ENCODE measurements around the gene DNAJA3. TPM values are rescaled to one million over a fixed set of nuclear protein-coding genes. Genes with fewer than 3 reads are reported as not detected.

DNAJA3 gene
- total and polyA plus RNA-seq, 2 experiments from 2014 or later, result 47.2 to 51.0 TPM

DNA sequence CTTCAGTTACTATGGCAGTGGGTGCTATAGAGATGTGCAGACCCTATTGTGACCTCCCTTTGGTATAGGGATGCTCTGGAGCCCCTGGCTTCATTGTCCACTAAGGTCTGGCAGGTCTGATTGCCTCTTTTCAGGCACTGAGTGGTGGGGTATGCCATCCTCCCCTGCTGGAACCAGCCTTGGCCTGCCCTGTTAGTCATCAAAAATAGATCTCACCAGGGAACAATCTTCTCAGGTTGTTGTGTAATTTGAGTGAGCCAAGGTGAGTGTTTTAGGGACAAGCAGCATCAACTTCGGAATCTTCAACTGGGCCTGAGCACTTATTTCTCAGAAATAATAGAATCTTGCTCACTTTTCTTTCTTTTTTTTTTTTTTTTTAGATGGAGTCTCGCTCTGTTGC, 70.1 kb downstream of the DNAJA3 start:
- Histone ChIP-seq H3K36me3 (ENCODE audit: low read depth) (no peaks in the 10 kb centered on the region), H3F3A (ENCODE audit: insufficient read depth) (peaks cover 45% of the 10 kb centered on the region), H3K4me3 (no peak overlapping the region), H3K9ac (no peak overlapping the region), H3K9me3 (ENCODE audit: low read depth) (no peaks in the 10 kb centered on the region), H3K9me2 (ENCODE audit: insufficient read depth) (no peaks in the 10 kb centered on the region), H4K20me1 (ENCODE audit: insufficient read depth) (no peaks in the 10 kb centered on the region), H3K4me2 (ENCODE audit: unreplicated experiment) (peak overlapping the region; percentile 40), H2AFZ (no peak overlapping the region), H3K27ac (peak overlapping the region; percentile 63), H3K79me2 (ENCODE audit: insufficient read depth) (peaks cover 77% of the 10 kb centered on the region), H3K27me3 (replicated peaks; ENCODE audit: insufficient read depth) (no peaks in the 10 kb centered on the region), H3K4me1 (ENCODE audit: insufficient read depth) (peaks cover 42% of the 10 kb centered on the region)
- TF ChIP-seq EZH2phosphoT487 (IDR thresholded peaks at IDR 0.05; ENCODE audit: insufficient read depth, low read depth) (no peak), EZH2 (IDR thresholded peaks at IDR 0.05; ENCODE audit: insufficient read depth, poor library complexity, severe bottlenecking) (no peak)
- WGBS, 2 experiments (ENCODE audit: low coverage in 1 of 2, low lambda C conversion rate in 2 of 2, missing lambda C conversion rate in 2 of 2), result 96 to 97% methylated on average over 2 of the region's 2 CpGs
- DNase-seq, result no peak
- in situ Hi-C loops (cut with MboI), result no loop called here

GRCh38 chr16:4496305-4496704, 70.6 kb downstream of the DNAJA3 start:
- peak overlapping the region; percentile 63 for H3K27ac ChIP-seq
- WGBS, 2 experiments (ENCODE audit: low coverage in 1 of 2, low lambda C conversion rate in 2 of 2, missing lambda C conversion rate in 2 of 2), result 29 to 41% methylated on average over 4 of the region's 4 CpGs

DNA sequence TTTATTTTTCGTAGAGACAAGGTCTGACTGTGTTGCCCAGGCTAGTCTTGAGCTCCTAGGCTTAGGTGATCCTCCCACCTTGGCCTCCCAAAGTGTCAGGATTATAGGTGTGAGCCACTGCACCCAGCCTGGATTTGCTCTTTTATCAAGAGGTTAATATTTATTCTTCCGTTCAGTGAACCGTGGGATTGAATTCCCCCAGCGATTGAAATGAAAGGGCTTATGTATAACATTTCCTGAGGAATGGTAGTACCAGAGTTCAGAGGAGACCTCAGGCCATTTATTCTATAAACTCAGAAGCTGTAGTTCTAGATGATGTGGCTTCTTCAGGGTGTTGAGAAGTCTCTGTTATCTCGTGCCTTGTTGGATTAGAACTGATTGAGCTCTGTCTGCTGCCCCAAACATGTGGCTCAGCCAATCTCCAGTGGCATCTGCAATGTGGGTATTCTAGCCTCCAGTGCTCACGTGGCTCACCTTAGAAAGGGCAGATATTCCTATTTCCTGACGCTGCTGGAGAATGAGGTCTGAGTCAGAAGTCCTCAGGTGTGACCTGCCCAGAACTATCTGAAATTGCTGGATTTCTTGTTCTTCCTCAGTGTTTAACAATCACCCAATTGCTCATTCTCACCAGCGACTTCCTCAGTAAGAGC, 73.0 kb downstream of the DNAJA3 start:
- Histone ChIP-seq H3K27ac (no peak overlapping the region), H2AFZ (no peak overlapping the region), H3K27me3 (replicated peaks; ENCODE audit: insufficient read depth) (no peaks in the 10 kb centered on the region), H3K4me2 (ENCODE audit: unreplicated experiment) (no peak overlapping the region), H3F3A (ENCODE audit: insufficient read depth) (peaks cover 57% of the 10 kb centered on the region), H3K4me1 (ENCODE audit: insufficient read depth) (peaks cover 53% of the 10 kb centered on the region), H3K9me3 (ENCODE audit: low read depth) (no peaks in the 10 kb centered on the region), H3K79me2 (ENCODE audit: insufficient read depth) (peaks cover 71% of the 10 kb centered on the region), H3K4me3 (no peak overlapping the region), H3K9me2 (ENCODE audit: insufficient read depth) (no peaks in the 10 kb centered on the region), H3K9ac (no peak overlapping the region), H3K36me3 (ENCODE audit: low read depth) (no peaks in the 10 kb centered on the region), H4K20me1 (ENCODE audit: insufficient read depth) (no peaks in the 10 kb centered on the region)
- 94 to 98% methylated on average over 8 of the region's 8 CpGs for WGBS, 2 experiments (ENCODE audit: low coverage in 1 of 2, low lambda C conversion rate in 2 of 2, missing lambda C conversion rate in 2 of 2)
- in situ Hi-C loops (cut with MboI), result no loop called here
- TF ChIP-seq EZH2phosphoT487 (IDR thresholded peaks at IDR 0.05; ENCODE audit: insufficient read depth, low read depth), result no peak
- no peak for TF ChIP-seq EZH2 (IDR thresholded peaks at IDR 0.05; ENCODE audit: insufficient read depth, poor library complexity, severe bottlenecking)
- no peak for DNase-seq

More at GRCh38 chr16:4496305-4496704, 70.6 kb downstream of the DNAJA3 start:
- TF ChIP-seq EZH2phosphoT487 (IDR thresholded peaks at IDR 0.05; ENCODE audit: insufficient read depth, low read depth), result no peak
- TF ChIP-seq EZH2 (IDR thresholded peaks at IDR 0.05; ENCODE audit: insufficient read depth, poor library complexity, severe bottlenecking), result no peak
- H4K20me1 ChIP-seq (ENCODE audit: insufficient read depth), result no peaks in the 10 kb centered on the region
- H3K9me2 ChIP-seq (ENCODE audit: insufficient read depth), result no peaks in the 10 kb centered on the region
- H2AFZ ChIP-seq, result no peak overlapping the region
- no peaks in the 10 kb centered on the region for H3K9me3 ChIP-seq (ENCODE audit: low read depth)
- peak overlapping the region; percentile 54 for H3K4me2 ChIP-seq (ENCODE audit: unreplicated experiment)
- no peak overlapping the region for H3K9ac ChIP-seq
- peaks cover 47% of the 10 kb centered on the region for H3K4me1 ChIP-seq (ENCODE audit: insufficient read depth)
- H3K79me2 ChIP-seq (ENCODE audit: insufficient read depth), result peaks cover 72% of the 10 kb centered on the region
- H3F3A ChIP-seq (ENCODE audit: insufficient read depth), result peaks cover 50% of the 10 kb centered on the region
- no peak overlapping the region for H3K4me3 ChIP-seq
- peak; percentile 79 for DNase-seq
- no peaks in the 10 kb centered on the region for H3K27me3 ChIP-seq (replicated peaks; ENCODE audit: insufficient read depth)
- in situ Hi-C loops (cut with MboI), result no loop called here
- H3K36me3 ChIP-seq (ENCODE audit: low read depth), result no peaks in the 10 kb centered on the region

DNA sequence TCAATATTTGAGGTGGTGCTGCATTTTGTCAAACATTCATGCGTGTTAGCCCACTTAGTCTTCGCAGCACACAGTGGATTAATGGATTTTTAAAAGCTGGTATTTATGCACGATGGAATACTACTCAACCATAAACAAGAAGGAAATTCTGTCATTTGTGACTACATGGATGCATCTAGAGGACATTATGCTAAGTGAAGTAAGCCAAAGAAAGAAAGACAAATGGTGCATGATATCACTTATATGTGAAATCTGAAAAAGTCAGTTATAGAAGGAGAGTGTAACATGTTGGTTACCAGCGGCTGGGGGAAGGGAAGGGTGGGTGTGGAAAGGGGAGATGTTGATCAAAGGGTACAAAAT, 73.5 kb downstream of the DNAJA3 start:
- TF ChIP-seq EZH2 (IDR thresholded peaks at IDR 0.05; ENCODE audit: insufficient read depth, poor library complexity, severe bottlenecking) (no peak), EZH2phosphoT487 (IDR thresholded peaks at IDR 0.05; ENCODE audit: insufficient read depth, low read depth) (no peak)
- peaks cover 52% of the 10 kb centered on the region for H3K4me1 ChIP-seq (ENCODE audit: insufficient read depth)
- H3F3A ChIP-seq (ENCODE audit: insufficient read depth), result peaks cover 56% of the 10 kb centered on the region
- DNase-seq, result no peak
- H3K27ac ChIP-seq, result no peak overlapping the region
- 97% methylated on average over 4 of the region's 4 CpGs for WGBS, 2 experiments (ENCODE audit: low coverage in 1 of 2, low lambda C conversion rate in 2 of 2, missing lambda C conversion rate in 2 of 2)
- H3K4me3 ChIP-seq, result no peak overlapping the region
- in situ Hi-C loops (cut with MboI), result no loop called here
- H3K9me2 ChIP-seq (ENCODE audit: insufficient read depth), result no peaks in the 10 kb centered on the region
- H3K9me3 ChIP-seq (ENCODE audit: low read depth), result no peaks in the 10 kb centered on the region
- no peaks in the 10 kb centered on the region for H4K20me1 ChIP-seq (ENCODE audit: insufficient read depth)
- H3K27me3 ChIP-seq (replicated peaks; ENCODE audit: insufficient read depth), result no peaks in the 10 kb centered on the region
- H2AFZ ChIP-seq, result no peak overlapping the region
- H3K36me3 ChIP-seq (ENCODE audit: low read depth), result no peaks in the 10 kb centered on the region
- no peak overlapping the region for H3K9ac ChIP-seq
- H3K4me2 ChIP-seq (ENCODE audit: unreplicated experiment), result no peak overlapping the region
- peaks cover 66% of the 10 kb centered on the region for H3K79me2 ChIP-seq (ENCODE audit: insufficient read depth)
